Right lobe of liver (tissue), 6 donors: ENCODE results near the gene APOL3. TPM values are rescaled to one million over a fixed set of nuclear protein-coding genes. Genes with fewer than 3 reads are reported as not detected.
"Not testable (repeated sequence)": the region's sequence is repeated elsewhere in the genome, so short reads cannot be mapped to it uniquely, and the experiment has no call there.

Source experiments
- ATAC-seq, 4 donors: fragments of 200-7000 bp; cut with Tn5 transposase; one replicate each; pipeline ENCODE4 v1.9.1; 2020; ENCODE audit warnings: mild to moderate bottlenecking in 4 of 4, moderate library complexity in 4 of 4
- DNase-seq, 3 donors: peaks; one replicate each; pipeline ENCODE4 v3.0.0-alpha.2; 2020
- H3K27ac ChIP-seq, 3 donors: fragments of 200-600 bp; one replicate each; pipeline ENCODE4 v1.8.0; 2022
- H3K27me3 ChIP-seq, 2 donors: fragments of 200-600 bp; one replicate each; pipeline ENCODE4 v1.8.0; 2022
- H3K36me3 ChIP-seq, 4 donors: fragments of 200-600 bp; sonication (generic) in 1 of 4; one replicate each; pipeline versions ENCODE4 v1.5.1 to v1.8.0; 2017 to 2022; ENCODE audit warnings: control low read depth in 1 of 4
- H3K4me1 ChIP-seq, 4 donors: fragments of 200-600 bp; sonication (generic) in 1 of 4; one replicate each; pipeline versions ENCODE4 v1.5.1 to v1.8.0; 2017 to 2022; ENCODE audit warnings: control low read depth in 1 of 4
- H3K4me3 ChIP-seq, 3 donors: fragments of 200-600 bp; one replicate each; pipeline ENCODE4 v1.8.0; 2022
- H3K9me3 ChIP-seq, 4 donors: fragments of 200-600 bp; sonication (generic) in 1 of 4; one replicate each; pipeline versions ENCODE4 v1.5.1 to v1.8.0; 2017 to 2022; ENCODE audit warnings: control low read depth in 1 of 4
- CTCF ChIP-seq, 4 donors: fragments of 200-600 bp in 3 of 4; fragments of 450-650 bp in 1 of 4; IDR thresholded peaks; one replicate each; pipeline versions ENCODE4 v1.5.1 to v1.8.0; 2016 to 2022; ENCODE audit warnings: antibody characterized with exemption in 4 of 4, mild to moderate bottlenecking in 2 of 4
- POLR2A ChIP-seq: fragments of 450-650 bp; IDR thresholded peaks from one replicate; pipeline ENCODE4 v1.6.1; 2017; ENCODE audit warnings: antibody characterized with exemption, mild to moderate bottlenecking
- WGBS: methylation state at CpG from one replicate; pipeline ENCODE4 v1.1.6; 2018; ENCODE audit warnings: low coverage, low lambda C conversion rate; ENCODE audit not compliant: insufficient coverage; ENCODE audit errors: missing lambda C conversion rate; 5-methylcytosine and 5-hydroxymethylcytosine counted together
- intact Hi-C, 2 donors: fragments of 100-400 bp; cut with DNase I; formaldehyde crosslinking; loops; one replicate each; pipeline versions ENCODE4 v1.11.2 to v1.14.1; 2022
- total RNA-seq, 6 experiments: library from RNA; depleted of rRNA in 2 of 6; stranded (reverse); fragments of >200 nt in 2 of 6; fragmentation: NEBNext Ultra II Directional in 3 of 6; extraction: Animal tissue kit (Norgen Biotek cat#: 25700) in 3 of 6; gene quantifications; one replicate each; pipeline versions ENCODE4 v1.1.0 to v1.2.4, GENCODE V29; 2016 to 2023
- donor health status: DM: no; HTN: yes; CAD: no.
- donor health status: DM: no; HTN: no; CAD: no.
- donor health status: DM: no; HTN: no; CAD: no.
- donor health status: DM: no; HTN: yes; CAD: no.
- donor health status: DM: no; HTN: yes; CAD: no.

APOL3 gene
- total RNA-seq, 6 experiments from 2014 or later = 21.7 to 80.5 (median 30.2) TPM

- Histone ChIP-seq H3K9me3 (no peaks in the 10 kb centered on the region), H3K27me3 (no peaks in the 10 kb centered on the region), H3K4me3 (no peak overlapping the region), H3K36me3 (no peaks in the 10 kb centered on the region), H3K27ac (no peak overlapping the region), H3K4me1 (peaks cover 0 to 17% (median 5%) of the 10 kb centered on the region in 4 donors)
- intact Hi-C loops = no loop called here
- DNase-seq (no peak), ATAC-seq (no peak)
- 100% methylated on average over 1 of the region's 1 CpG for WGBS
- TF ChIP-seq CTCF (IDR thresholded peaks at IDR 0.05) (no peak), POLR2A (no peak)
Observed at GRCh38 chr22:36206255-36206654, 45.7 kb upstream of the APOL3 start.

- H3K27me3 ChIP-seq, H3K36me3 ChIP-seq, H3K9me3 ChIP-seq, H3K27ac ChIP-seq, ATAC-seq, H3K4me3 ChIP-seq, intact Hi-C loops, DNase-seq: not testable (repeated sequence)
- 6% methylated on average over 2 of the region's 5 CpGs for WGBS
- peaks cover 0 to 17% (median 5%) of the 10 kb centered on the region in 4 donors for H3K4me1 ChIP-seq
Observed at GRCh38 chr22:36205573-36205972, 45.0 kb upstream of the APOL3 start.

- Histone ChIP-seq H3K36me3 (no peaks in the 10 kb centered on the region), H3K9me3 (no peaks in the 10 kb centered on the region), H3K4me1 (peaks cover 0 to 10% (median 5%) of the 10 kb centered on the region in 4 donors), H3K27ac (no peak overlapping the region), H3K4me3 (no peak overlapping the region), H3K27me3 (no peaks in the 10 kb centered on the region)
- WGBS = 53% methylated on average over 3 of the region's 6 CpGs
- TF ChIP-seq CTCF (IDR thresholded peaks at IDR 0.05) (no peak), POLR2A (no peak)
- DNase-seq = no peak
- ATAC-seq = no peak
- intact Hi-C loops = no loop called here
Observed at GRCh38 chr22:36204632-36205015, 44.1 kb upstream of the APOL3 start.

- Histone ChIP-seq H3K9me3 (no peaks in the 10 kb centered on the region), H3K4me1 (peaks cover 0 to 10% (median 5%) of the 10 kb centered on the region in 4 donors), H3K4me3 (no peak overlapping the region), H3K27me3 (no peaks in the 10 kb centered on the region), H3K27ac (no peak overlapping the region), H3K36me3 (no peaks in the 10 kb centered on the region)
- no peak for DNase-seq
- WGBS = 67% methylated on average over 7 of the region's 8 CpGs
- TF ChIP-seq POLR2A = no peak
- no peak for TF ChIP-seq CTCF (IDR thresholded peaks at IDR 0.05)
- intact Hi-C loops = no loop called here
- ATAC-seq = no peak
Observed at GRCh38 chr22:36204001-36204631, 43.6 kb upstream of the APOL3 start.

- WGBS = 88% methylated on average over 4 of the region's 7 CpGs
- H3K4me1 ChIP-seq = peaks cover 0 to 15% (median 5%) of the 10 kb centered on the region in 4 donors
- H3K4me3 ChIP-seq, intact Hi-C loops, ATAC-seq, H3K27ac ChIP-seq, H3K36me3 ChIP-seq, H3K27me3 ChIP-seq, H3K9me3 ChIP-seq, DNase-seq: not testable (repeated sequence)
Observed at GRCh38 chr22:36203441-36203840, 42.9 kb upstream of the APOL3 start.
